Measurements from ENCODE around the gene SMG7.

The SMG7 gene

GRCh38 chr1:183553331-183553730 is 81.0 kb downstream of the SMG7 start:
- DNase-seq (ENCODE audit: low read depth): no peak
- no peak overlapping the region for H3K4me3 ChIP-seq (ENCODE audit: low read depth, low read length)
- no peak for TF ChIP-seq CTCF (conservative IDR thresholded peaks at IDR 0.05; ENCODE audit: low read depth, low read length)

- no peak for TF ChIP-seq CTCF (conservative IDR thresholded peaks at IDR 0.05; ENCODE audit: low read depth, low read length)
- no peak for DNase-seq (ENCODE audit: low read depth)
- H3K4me3 ChIP-seq (ENCODE audit: low read depth, low read length): no peak overlapping the region
These were observed 81.5 kb downstream of the SMG7 start for GRCh38 chr1:183553764-183554163.

- TF ChIP-seq CTCF (conservative IDR thresholded peaks at IDR 0.05; ENCODE audit: low read depth, low read length): no peak
- no peak overlapping the region for H3K4me3 ChIP-seq (ENCODE audit: low read depth, low read length)
- DNase-seq (ENCODE audit: low read depth): no peak
These were observed 82.3 kb downstream of the SMG7 start for GRCh38 chr1:183554577-183554976.

GRCh38 chr1:183559061-183559460 is 86.8 kb downstream of the SMG7 start:
- DNase-seq (ENCODE audit: low read depth): no peak
- no peak for TF ChIP-seq CTCF (conservative IDR thresholded peaks at IDR 0.05; ENCODE audit: low read depth, low read length)
- H3K4me3 ChIP-seq (ENCODE audit: low read depth, low read length): no peak overlapping the region

- TF ChIP-seq CTCF (conservative IDR thresholded peaks at IDR 0.05; ENCODE audit: low read depth, low read length): no peak
- no peak overlapping the region for H3K4me3 ChIP-seq (ENCODE audit: low read depth, low read length)
- DNase-seq (ENCODE audit: low read depth): no peak
These were observed 90.4 kb downstream of the SMG7 start for GRCh38 chr1:183562701-183563100.

- DNase-seq (ENCODE audit: low read depth): no peak
- no peak overlapping the region for H3K4me3 ChIP-seq (ENCODE audit: low read depth, low read length)
- TF ChIP-seq CTCF (conservative IDR thresholded peaks at IDR 0.05; ENCODE audit: low read depth, low read length): no peak
These were observed 93.0 kb downstream of the SMG7 start for GRCh38 chr1:183565261-183565660.

GRCh38 chr1:183566026-183566425 is 93.7 kb downstream of the SMG7 start:
- DNase-seq (ENCODE audit: low read depth): no peak
- H3K4me3 ChIP-seq (ENCODE audit: low read depth, low read length): no peak overlapping the region
- TF ChIP-seq CTCF (conservative IDR thresholded peaks at IDR 0.05; ENCODE audit: low read depth, low read length): no peak

Measured in choroid plexus epithelial cell (primary cell).